NCI-H2171 treated with DMSO at 0.1 percent for 48 hours (cell line): ENCODE results near the gene MGAT5B.
A peak's percentile ranks its signal among the peaks of the same experiment; 100 is the strongest.
"Not testable (repeated sequence)": the region's sequence is repeated elsewhere in the genome, so short reads cannot be mapped to it uniquely, and the experiment has no call there.

Source experiments
- DNase-seq: peaks from one replicate; lab custom pipeline; 2025; lab: John Stamatoyannopoulos, UW

MGAT5B gene

DNA sequence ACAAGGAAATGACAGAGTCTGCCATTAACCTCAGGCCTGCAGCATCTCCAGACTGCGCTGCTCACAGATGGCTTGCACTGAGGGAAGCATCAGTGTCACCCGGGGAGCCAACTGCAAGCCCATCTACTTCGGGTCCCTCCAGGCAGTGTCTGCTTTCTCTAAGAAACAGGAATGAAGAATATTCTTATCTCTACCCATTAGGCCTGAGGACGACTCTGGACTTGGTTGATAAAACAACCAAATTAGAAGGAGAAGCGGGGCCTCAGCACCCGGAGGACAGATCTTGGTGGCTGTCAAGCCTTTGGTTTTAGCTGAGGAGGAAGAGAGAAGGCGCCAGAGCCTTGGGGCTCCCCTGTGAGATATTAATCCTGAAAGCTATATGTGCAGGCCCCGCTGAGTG is 19.5 kb upstream of the MGAT5B start:
- no peak for DNase-seq

DNA sequence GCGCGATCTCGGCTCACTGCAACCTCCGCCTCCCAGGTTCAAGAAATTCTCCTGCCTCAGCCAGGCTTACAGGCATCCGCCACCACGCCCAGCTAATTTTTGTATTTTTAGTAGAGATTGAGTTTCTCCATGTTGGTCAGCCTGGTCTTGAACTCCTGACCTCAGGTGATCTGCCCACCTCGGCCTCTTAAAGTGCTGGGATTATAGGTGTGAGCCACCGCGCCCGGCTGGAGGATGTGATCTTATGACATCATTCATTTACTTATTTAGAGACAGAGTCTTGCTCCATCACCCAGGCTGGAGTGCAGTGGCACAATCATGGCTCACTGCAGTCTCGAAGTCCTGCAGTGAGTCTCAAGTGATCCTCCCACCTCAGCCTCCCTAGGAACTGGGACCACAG is 19.0 kb upstream of the MGAT5B start:
- not testable (repeated sequence) for DNase-seq

GRCh38 chr17:76852843-76853242 is 15.4 kb upstream of the MGAT5B start:
- DNase-seq, result no peak

GRCh38 chr17:76855105-76855504 is 13.1 kb upstream of the MGAT5B start:
- no peak for DNase-seq

DNA sequence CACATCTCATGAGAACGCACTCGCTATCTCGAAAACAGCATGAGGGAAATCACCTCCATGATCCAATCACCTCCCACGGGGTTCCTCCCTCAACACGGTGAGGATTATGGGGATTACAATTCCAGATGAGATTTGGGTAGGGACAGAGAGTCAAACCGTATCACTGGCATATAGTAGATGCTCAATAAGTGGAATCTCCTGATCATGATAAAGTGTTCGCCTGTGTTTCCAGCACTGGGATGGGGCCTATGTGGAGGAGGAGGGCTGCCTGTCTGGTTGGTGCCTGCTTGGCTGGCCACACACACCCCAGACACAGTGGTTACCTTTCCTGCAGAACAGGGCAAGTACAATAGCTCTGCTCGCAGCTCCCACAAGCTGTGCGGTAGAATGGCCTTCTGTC is 6.1 kb upstream of the MGAT5B start:
- DNase-seq, result no peak

GRCh38 chr17:76862494-76862893 is 5.7 kb upstream of the MGAT5B start:
- DNase-seq, result no peak

- no peak for DNase-seq
These were observed 4.2 kb upstream of the MGAT5B start for GRCh38 chr17:76864024-76864423.

DNA sequence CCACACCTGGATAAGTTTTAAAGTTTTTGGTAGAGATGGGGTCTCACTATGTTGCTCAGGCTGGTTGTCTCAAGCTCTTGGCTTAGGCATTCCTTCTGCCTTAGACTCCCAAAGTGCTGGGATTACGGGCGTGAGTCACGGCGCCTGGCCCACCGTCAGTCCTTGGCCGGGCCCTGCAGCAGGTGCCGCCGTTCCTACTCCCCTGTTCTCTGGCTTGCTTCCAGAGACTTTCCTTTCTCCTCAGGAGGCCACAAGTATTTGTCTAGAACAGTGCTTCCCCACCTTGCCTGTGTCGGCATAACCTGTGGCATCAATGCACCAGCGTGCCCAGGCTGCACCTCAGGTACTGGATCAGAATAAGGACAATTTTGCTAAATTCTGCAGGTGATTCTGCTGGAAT is 3.0 kb upstream of the MGAT5B start:
- no peak for DNase-seq

GRCh38 chr17:76866203-76866602 is 2.0 kb upstream of the MGAT5B start:
- DNase-seq, result no peak

- peak; percentile 66 for DNase-seq
These were observed 1.2 kb upstream of the MGAT5B start for GRCh38 chr17:76866774-76867577.

DNA sequence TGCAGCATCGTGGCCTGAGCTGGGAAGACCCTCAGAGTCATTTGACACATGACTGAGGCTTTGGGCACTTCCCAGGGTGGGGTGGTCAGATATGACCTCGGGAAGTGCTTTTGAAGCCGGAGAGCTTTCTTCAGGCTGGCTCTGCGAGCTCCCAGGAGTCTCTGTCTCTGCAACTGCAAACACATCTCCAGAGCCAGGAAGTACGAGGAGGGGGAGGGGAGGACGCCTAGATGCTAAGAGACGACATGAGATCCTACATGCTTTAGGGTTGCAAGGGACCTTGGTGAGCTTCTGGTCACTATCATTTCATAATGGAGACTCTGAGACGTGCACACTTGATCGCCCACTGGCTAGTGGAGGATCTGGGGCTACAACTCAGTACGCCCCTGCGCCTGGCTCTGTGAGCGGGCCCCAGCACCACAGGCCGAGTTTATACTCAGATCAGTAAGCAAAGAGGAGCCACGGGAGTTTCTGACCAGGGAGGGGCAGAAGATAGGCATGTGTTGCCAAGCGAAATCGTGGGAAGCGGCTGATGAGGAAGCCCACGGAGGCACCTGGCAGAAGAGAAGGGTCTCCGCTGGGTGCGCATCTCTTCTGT is 527 bp upstream of the MGAT5B start:
- no peak for DNase-seq

DNA sequence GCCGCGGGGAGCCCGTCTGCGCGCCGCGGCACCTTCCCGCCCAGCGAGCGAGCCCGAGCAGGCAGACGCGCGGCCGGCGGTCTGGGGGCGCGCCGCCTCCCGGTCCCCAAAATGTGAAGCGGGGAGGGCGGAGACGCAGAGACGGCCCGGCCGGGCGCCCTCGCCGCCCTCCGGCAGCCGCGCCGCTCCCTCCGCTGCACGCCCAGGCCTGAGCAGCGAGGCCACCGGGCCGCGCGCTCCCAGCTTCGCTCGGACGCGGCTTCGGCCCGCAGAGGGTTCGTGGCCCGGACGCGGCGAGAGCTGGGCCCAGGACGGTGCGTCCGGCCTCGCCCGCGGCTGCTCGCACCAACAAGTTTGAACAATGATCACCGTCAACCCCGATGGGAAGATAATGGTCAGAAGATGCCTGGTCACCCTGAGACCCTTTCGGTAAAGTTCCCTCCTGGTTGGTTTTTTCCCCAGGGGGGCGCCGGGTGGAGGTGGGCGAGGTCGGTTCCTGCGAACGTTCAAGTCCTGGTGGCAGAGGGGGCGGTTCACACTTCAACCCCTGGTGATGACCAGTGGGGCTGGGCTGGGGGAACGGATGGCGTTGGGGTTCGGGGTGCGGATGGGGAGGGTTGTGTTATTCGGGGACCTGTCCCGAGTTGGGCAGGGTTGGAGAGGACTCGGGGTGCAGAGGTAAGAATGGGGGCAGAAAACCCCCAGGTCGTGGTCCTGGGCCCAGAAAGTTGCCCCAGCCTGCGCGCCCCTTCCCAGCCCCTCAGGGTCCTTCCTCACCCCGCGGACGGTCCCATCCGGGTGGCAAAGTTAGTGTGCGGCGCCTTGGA is 678 bp downstream of the MGAT5B start:
- DNase-seq, result no peak

GRCh38 chr17:76869496-76870376 is 1.5 kb downstream of the MGAT5B start:
- DNase-seq, result no peak

DNA sequence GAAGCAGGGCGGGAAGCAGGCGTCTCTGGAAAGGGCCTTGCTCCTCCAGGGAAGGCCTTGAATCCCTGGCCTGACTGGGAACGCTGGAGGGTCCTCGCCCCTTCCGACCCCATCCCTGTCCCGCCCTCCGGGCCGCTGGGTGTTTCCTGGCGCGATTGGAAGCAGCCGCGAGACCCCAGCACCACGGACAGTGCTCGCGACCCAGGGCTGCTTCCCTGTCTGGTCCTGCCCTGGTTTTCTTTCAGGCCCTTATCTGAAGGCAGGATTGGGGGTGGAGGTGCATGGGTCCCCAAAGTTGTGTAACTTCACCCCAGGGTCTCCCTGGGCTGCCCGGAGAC is 2.1 kb downstream of the MGAT5B start:
- DNase-seq, result no peak

- DNase-seq, result no peak
These were observed 3.5 kb downstream of the MGAT5B start for GRCh38 chr17:76871668-76872067.

GRCh38 chr17:76872221-76872873 is 4.1 kb downstream of the MGAT5B start:
- DNase-seq, result no peak

GRCh38 chr17:76872874-76873221 is 4.6 kb downstream of the MGAT5B start:
- DNase-seq, result no peak

DNA sequence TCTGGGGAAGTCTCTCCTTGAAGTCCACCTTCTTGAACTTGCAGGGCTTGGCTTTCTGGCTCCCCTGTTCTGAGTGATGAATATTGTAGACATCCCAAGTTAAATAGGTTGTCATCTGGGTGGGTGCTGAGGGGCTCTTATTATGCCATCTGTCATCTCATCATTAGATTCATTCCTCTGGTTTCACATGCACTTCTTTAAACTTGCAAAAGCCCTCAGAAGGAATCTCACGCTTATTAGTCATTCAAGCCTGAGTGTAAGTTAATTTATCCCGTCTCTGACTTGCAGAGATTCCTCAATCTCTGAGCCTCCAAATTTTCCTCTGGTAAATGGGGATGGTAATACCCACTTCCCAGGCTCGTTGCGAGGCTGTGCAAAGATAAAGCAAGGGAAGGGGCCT is 5.7 kb downstream of the MGAT5B start:
- no peak for DNase-seq

DNA sequence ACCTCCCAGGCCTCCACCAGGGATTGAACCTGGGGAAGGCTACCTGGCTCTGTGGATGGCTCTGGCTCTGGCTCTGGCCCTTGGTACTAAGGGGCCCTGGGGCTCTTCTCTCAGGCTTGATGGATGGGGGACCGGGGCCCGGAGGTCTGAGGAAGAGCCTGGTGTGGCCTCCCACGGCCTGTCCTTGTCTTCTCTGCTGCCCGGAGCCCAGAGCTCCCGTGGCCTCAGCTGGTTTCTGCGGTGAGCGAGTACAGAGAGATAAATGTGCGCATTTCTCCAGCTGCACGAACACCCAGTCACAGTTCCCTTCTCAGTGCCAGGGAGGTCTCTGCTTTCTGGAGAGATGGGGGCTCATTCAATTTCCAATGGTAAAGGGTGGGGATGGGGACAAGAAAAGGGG is 9.2 kb downstream of the MGAT5B start:
- DNase-seq, result no peak

DNA sequence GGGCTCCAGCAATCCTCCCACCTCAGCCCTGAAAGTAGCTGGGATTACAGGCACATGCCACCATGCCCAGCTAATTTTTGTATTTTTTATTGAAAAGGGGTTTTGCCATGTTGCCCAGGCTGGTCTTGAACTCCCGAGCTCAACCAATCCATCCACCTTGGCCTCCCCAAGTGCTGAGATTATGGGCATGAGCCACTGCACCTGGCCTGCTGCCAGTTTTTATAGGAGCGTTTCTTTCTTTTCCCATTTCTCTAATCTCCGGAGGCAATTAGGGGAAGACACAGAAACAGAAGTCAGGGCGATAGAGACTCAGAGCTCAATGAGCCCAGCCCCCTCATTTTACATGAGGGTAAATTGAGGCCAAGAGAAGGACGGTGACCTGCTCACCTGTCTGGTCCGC is 10.4 kb downstream of the MGAT5B start:
- no peak for DNase-seq

DNA sequence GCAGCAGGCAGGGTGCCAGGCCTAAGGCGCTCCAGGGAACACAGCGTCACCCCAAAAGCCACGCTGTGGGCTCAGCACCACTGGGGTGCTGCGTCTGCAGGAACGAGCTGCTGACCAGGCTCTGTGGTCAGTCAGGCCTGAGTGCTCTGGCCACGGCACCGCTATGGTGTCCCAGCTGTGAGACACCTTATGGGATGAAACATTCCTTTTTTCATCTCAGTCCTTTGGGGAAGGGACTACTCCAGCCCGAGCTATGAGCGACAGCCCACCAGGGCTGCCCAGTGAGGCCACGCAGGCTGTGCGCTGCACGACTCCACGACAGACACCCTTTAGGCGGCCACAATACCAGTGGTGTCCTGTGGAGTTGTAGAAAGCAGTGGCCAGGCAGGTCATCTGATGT is 11.1 kb downstream of the MGAT5B start:
- DNase-seq, result no peak

DNA sequence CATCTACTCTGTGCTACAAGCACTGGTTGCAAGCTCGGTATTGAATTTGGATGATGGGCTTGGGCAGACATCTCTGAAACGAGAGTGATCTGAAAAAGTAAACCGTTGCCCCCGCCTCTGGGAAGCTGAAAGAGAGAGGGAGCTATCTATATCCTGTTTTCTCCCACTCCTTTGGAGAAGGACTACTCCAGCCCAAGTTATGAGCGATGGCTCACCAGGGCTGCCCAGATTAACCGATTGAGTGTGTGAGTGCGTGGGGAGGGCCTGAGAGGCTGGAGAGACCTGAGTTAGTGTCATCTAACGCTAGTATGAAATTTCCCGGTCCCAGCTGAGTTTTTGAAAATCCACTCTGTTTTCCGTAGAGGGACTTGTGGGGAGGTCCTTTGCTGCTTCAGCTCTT is 11.5 kb downstream of the MGAT5B start:
- no peak for DNase-seq
